Heart left ventricle (tissue), 16 donors: ENCODE results near the gene TENT4B. TPM values are rescaled to one million over a fixed set of nuclear protein-coding genes. Genes with fewer than 3 reads are reported as not detected.
"Not testable (repeated sequence)": the region's sequence is repeated elsewhere in the genome, so short reads cannot be mapped to it uniquely, and the experiment has no call there.

Experiments used
- ATAC-seq, 4 donors: fragments of 200-7000 bp; cut with Tn5 transposase; one replicate each; pipeline ENCODE4 v1.9.1; 2020 to 2022; ENCODE audit warnings: moderate library complexity in 4 of 4, mild to moderate bottlenecking in 3 of 4, moderate number of reproducible peaks in 1 of 4
- DNase-seq, 5 donors: peaks; one replicate each; pipeline ENCODE4 v3.0.0-alpha.2; 2020
- H3K27ac ChIP-seq, 12 donors: fragments of 200-600 bp; sonication (generic) in 4 of 12; one replicate each; pipeline versions ENCODE4 v1.5.0 to v1.8.0; 2016 to 2022; ENCODE audit warnings: mild to moderate bottlenecking in 2 of 12
- H3K27me3 ChIP-seq, 9 donors: fragments of 200-600 bp; sonication (generic) in 2 of 9; one replicate each; pipeline versions ENCODE4 v1.5.1 to v1.8.0; 2016 to 2022; ENCODE audit warnings: mild to moderate bottlenecking in 3 of 9
- H3K36me3 ChIP-seq, 9 donors: fragments of 200-600 bp; sonication (generic) in 2 of 9; one replicate each; pipeline versions ENCODE4 v1.5.0 to v1.8.0; 2018 to 2022; ENCODE audit warnings: mild to moderate bottlenecking in 2 of 9
- H3K4me1 ChIP-seq, 12 donors: fragments of 200-600 bp; sonication (generic) in 4 of 12; one replicate each; pipeline versions ENCODE4 v1.5.0 to v1.8.0; 2016 to 2022; ENCODE audit warnings: mild to moderate bottlenecking in 3 of 12
- H3K4me3 ChIP-seq, 12 donors: fragments of 200-600 bp; sonication (generic) in 4 of 12; one replicate each; pipeline versions ENCODE4 v1.5.0 to v1.8.0; 2017 to 2022; ENCODE audit warnings: mild to moderate bottlenecking in 9 of 12, moderate library complexity in 4 of 12
- H3K9me3 ChIP-seq, 12 donors: fragments of 200-600 bp; sonication (generic) in 4 of 12; one replicate each; pipeline versions ENCODE4 v1.5.0 to v1.8.0; 2016 to 2022; ENCODE audit warnings: mild to moderate bottlenecking in 1 of 12
- POLR2A ChIP-seq, 2 donors: fragments of 450-650 bp; IDR thresholded peaks; one replicate each; pipeline ENCODE4 v1.6.1; 2017; ENCODE audit warnings: antibody characterized with exemption in 2 of 2, mild to moderate bottlenecking in 2 of 2, moderate library complexity in 2 of 2
- WGBS, 4 donors: extraction: QIAGEN DNeasy Blood & Tissue Kit in 2 of 4; methylation state at CpG; one replicate each; pipeline versions ENCODE4 v1.1.5 to v1.1.7; 2013 to 2018; 5-methylcytosine and 5-hydroxymethylcytosine counted together
- intact Hi-C, 10 donors: fragments of 100-400 bp; cut with DNase I; formaldehyde crosslinking; loops; one replicate each; pipeline versions ENCODE4 v1.11.1 to v1.14.2; 2022
- polyA plus RNA-seq, 2 donors: library from polyadenylated mRNA; stranded (reverse); fragments of 200-250 nt; gene quantifications; one replicate each; pipeline ENCODE4 v1.2.3, GENCODE V29; 2013
- total RNA-seq, 9 donors: library from RNA; depleted of rRNA in 2 of 9; stranded (reverse); fragments of >200 nt in 2 of 9; fragmentation: NEBNext Ultra II Directional in 3 of 9; extraction: Animal tissue kit (Norgen Biotek cat#: 25700) in 3 of 9; gene quantifications; one replicate each; pipeline versions ENCODE4 v1.1.0 to v1.2.4, GENCODE V29; 2016 to 2023
- TF ChIP-seq, protein P1 (sequence below), 12 donors: fragments of 200-600 bp; sonication (generic) in 4 of 12; IDR thresholded peaks; one replicate each; pipeline versions ENCODE4 v1.5.0 to v1.8.0; 2018 to 2022; ENCODE audit warnings: antibody characterized with exemption in 12 of 12, mild to moderate bottlenecking in 5 of 12
- donor health status: ischemic (EF 13 %, LVEDD 7.1; RV severe dilation, severe dysfunction).
- donor health status: healthy with polysubstance abuse.
- donor health status: DM: no; HTN: yes; CAD: no.
- donor health status: DM: no; HTN: no; CAD: no.
- donor health status: ischemic (EF 25% LVEDD 6.9; RV normal size, moderate dysfunction).
- donor health status: ischemic (EF 25% LVEDD 5.7; RV mildly dilated, moderate dysfunction).
- donor health status: healthy.
- donor health status: DM: yes; HTN: yes; CAD: no.
- donor health status: ischemic (EF 35%, LVEDD 5.7; RV mildly dilated, moderate dysfunction).
- donor health status: nonischemic (EF 11% LVEDD 7.7; RV severe dilation, severe dysfunction).
- donor health status: DM: yes; HTN: yes; CAD: no.
- donor health status: PGD.
- donor health status: ischemic (EF 29% LVEDD 5.4; RV normal size, mild dysfunction).
- donor health status: nonischemic (EF 23%, LVEDD 6.1; RV moderate dilation, normal function).

The TENT4B gene
- total and polyA plus RNA-seq, 11 donors = 2.2 to 8.8 (median 6.5) TPM

GRCh38 chr16:50235581-50235980 lies 82.5 kb downstream of the TENT4B start:
- H3K9me3 ChIP-seq = no peaks in the 10 kb centered on the region
- WGBS, 4 donors = 71 to 76% (median 73%) methylated on average over 6 of the region's 6 CpGs
- no peak overlapping the region for H3K4me3 ChIP-seq
- peaks cover 0 to 11% (median 0%) of the 10 kb centered on the region in 9 donors for H3K36me3 ChIP-seq
- TF ChIP-seq, protein P1, sequence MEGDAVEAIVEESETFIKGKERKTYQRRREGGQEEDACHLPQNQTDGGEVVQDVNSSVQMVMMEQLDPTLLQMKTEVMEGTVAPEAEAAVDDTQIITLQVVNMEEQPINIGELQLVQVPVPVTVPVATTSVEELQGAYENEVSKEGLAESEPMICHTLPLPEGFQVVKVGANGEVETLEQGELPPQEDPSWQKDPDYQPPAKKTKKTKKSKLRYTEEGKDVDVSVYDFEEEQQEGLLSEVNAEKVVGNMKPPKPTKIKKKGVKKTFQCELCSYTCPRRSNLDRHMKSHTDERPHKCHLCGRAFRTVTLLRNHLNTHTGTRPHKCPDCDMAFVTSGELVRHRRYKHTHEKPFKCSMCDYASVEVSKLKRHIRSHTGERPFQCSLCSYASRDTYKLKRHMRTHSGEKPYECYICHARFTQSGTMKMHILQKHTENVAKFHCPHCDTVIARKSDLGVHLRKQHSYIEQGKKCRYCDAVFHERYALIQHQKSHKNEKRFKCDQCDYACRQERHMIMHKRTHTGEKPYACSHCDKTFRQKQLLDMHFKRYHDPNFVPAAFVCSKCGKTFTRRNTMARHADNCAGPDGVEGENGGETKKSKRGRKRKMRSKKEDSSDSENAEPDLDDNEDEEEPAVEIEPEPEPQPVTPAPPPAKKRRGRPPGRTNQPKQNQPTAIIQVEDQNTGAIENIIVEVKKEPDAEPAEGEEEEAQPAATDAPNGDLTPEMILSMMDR (IDR thresholded peaks at IDR 0.05) = no peak
- no peak for TF ChIP-seq POLR2A (IDR thresholded peaks at IDR 0.05)
- ATAC-seq = peak in 2 of 4 donors; percentile 32 to 43
- no peaks in the 10 kb centered on the region for H3K27me3 ChIP-seq
- no peaks in the 10 kb centered on the region for H3K4me1 ChIP-seq
- intact Hi-C loops = loop anchor here in 1 of 10 donors (10.0 kb wide), 1 partner anchor 429 kb away; no protein-coding TSS in a partner anchor
- H3K27ac ChIP-seq = no peak overlapping the region
- DNase-seq = no peak

DNA sequence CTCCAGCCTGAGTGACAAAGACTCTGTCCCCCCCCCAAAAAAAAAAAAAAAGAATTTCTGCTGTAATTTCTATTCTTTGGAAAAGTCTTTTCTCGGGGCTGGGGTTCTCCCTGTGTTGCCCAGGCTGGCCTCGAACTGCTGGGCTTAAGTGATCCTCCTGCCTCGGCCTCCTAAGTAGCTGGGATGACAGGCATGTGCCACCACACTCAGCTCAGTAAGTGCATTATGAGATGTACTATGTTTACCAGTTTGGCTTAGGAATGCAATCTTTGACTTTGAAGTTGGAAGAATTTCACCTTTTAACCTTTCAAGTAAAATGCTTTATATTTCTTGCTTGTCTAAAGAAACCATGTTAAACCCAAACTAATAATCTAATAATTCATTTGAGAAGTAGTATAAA lies 85.2 kb downstream of the TENT4B start:
- H3K27ac ChIP-seq = no peak overlapping the region
- 81 to 95% (median 90%) methylated on average over 3 of the region's 3 CpGs for whole genome bisulfite sequencing, 4 donors
- H3K4me3 ChIP-seq = no peak overlapping the region
- intact Hi-C loops = loop anchor here in 1 of 10 donors (10.0 kb wide), 1 partner anchor 426 kb away; no protein-coding TSS in a partner anchor
- no peak for ATAC-seq
- no peaks in the 10 kb centered on the region for H3K4me1 ChIP-seq
- no peaks in the 10 kb centered on the region for H3K36me3 ChIP-seq
- TF ChIP-seq POLR2A (IDR thresholded peaks at IDR 0.05) = no peak
- TF ChIP-seq, protein P1 (IDR thresholded peaks at IDR 0.05) = no peak
- peaks cover 0 to 7% (median 0%) of the 10 kb centered on the region in 9 donors for H3K27me3 ChIP-seq
- no peaks in the 10 kb centered on the region for H3K9me3 ChIP-seq
- DNase-seq = no peak

DNA sequence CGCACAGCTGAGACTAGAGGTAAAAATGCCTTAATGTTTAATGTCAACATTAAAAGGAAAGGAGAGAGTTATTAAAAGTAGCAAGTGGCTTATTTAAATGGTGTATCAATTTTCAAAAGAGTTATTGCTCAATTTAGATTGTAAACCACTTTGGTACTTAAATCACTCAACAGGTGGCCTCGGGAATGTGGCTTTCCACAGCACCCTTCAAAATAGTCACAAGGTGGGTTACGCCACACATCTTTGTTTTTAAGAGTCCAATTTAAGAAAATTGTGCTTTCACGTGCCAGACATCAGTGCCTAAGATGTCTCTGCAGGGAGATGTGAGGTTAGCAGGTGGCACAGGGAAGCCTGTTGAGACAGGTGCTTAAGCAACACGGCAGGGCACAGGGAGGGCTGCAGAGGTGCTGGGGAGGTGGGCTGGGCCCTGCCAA lies 85.8 kb downstream of the TENT4B start:
- 73 to 81% (median 77%) methylated on average over 5 of the region's 5 CpGs for WGBS, 4 donors
- H3K4me1 ChIP-seq = no peaks in the 10 kb centered on the region
- ATAC-seq (no peak), DNase-seq (no peak)
- TF ChIP-seq, protein P1 (IDR thresholded peaks at IDR 0.05) = no peak
- no peak for TF ChIP-seq POLR2A (IDR thresholded peaks at IDR 0.05)
- H3K27me3 ChIP-seq = peaks cover 0 to 10% (median 0%) of the 10 kb centered on the region in 9 donors
- no peak overlapping the region for H3K27ac ChIP-seq
- H3K36me3 ChIP-seq = no peaks in the 10 kb centered on the region
- intact Hi-C loops = loop anchor here in 1 of 10 donors (10.0 kb wide), 1 partner anchor 426 kb away; no protein-coding TSS in a partner anchor
- H3K9me3 ChIP-seq = no peaks in the 10 kb centered on the region
- no peak overlapping the region for H3K4me3 ChIP-seq

- not testable (repeated sequence) for H3K27ac ChIP-seq, H3K9me3 ChIP-seq, DNase-seq, H3K4me3 ChIP-seq, H3K36me3 ChIP-seq, ATAC-seq
- Histone ChIP-seq H3K27me3 (peaks cover 0 to 21% (median 0%) of the 10 kb centered on the region in 9 donors), H3K4me1 (peaks cover 0 to 21% (median 7%) of the 10 kb centered on the region in 12 donors)
- 73 to 77% (median 75%) methylated on average over 6 of the region's 6 CpGs for WGBS, 4 donors
- intact Hi-C loops = loop anchor here in 4 of 10 donors (10.0 kb wide), 2 partner anchors 112 to 422 kb away; no protein-coding TSS in a partner anchor
These were observed 89.9 kb downstream of the TENT4B start for GRCh38 chr16:50243024-50243423.

- peaks cover 0 to 21% (median 7%) of the 10 kb centered on the region in 12 donors for H3K4me1 ChIP-seq
- no peak for ATAC-seq
- no peak overlapping the region for H3K27ac ChIP-seq
- H3K27me3 ChIP-seq = peaks cover 0 to 21% (median 0%) of the 10 kb centered on the region in 9 donors
- TF ChIP-seq POLR2A (IDR thresholded peaks at IDR 0.05) = no peak
- TF ChIP-seq, protein P1 (IDR thresholded peaks at IDR 0.05) = no peak
- no peaks in the 10 kb centered on the region for H3K36me3 ChIP-seq
- intact Hi-C loops = loop anchor here in 4 of 10 donors (10.0 kb wide), 2 partner anchors 111 to 421 kb away; no protein-coding TSS in a partner anchor
- WGBS, 4 donors = 79 to 87% (median 86%) methylated on average over 9 of the region's 9 CpGs
- H3K9me3 ChIP-seq = no peaks in the 10 kb centered on the region
- no peak for DNase-seq
- H3K4me3 ChIP-seq = no peak overlapping the region
These were observed 91.0 kb downstream of the TENT4B start for GRCh38 chr16:50244140-50244503.
